HG02943 (cell line): ENCODE results near the gene SIGLEC15.

ENCODE experiments used
- ATAC-seq: cut with Tn5 transposase; IDR thresholded peaks from one replicate; pipeline ENCODE4 v1.9.1; 2021; ENCODE audit warnings: mild to moderate bottlenecking, low read depth, moderate library complexity; ENCODE audit not compliant: unreplicated experiment

Gene SIGLEC15

GRCh38 chr18:45874491-45875184 lies 49.2 kb downstream of the SIGLEC15 start:
- peak; percentile 82 for ATAC-seq

- no peak for ATAC-seq
Observed at GRCh38 chr18:45876161-45876560, 50.7 kb downstream of the SIGLEC15 start.

GRCh38 chr18:45877403-45877802 lies 51.9 kb downstream of the SIGLEC15 start:
- no peak for ATAC-seq

GRCh38 chr18:45879681-45880655 lies 54.5 kb downstream of the SIGLEC15 start:
- peak; percentile 69 for ATAC-seq

GRCh38 chr18:45880876-45881558 lies 55.5 kb downstream of the SIGLEC15 start:
- ATAC-seq = no peak

GRCh38 chr18:45887585-45887984 lies 62.1 kb downstream of the SIGLEC15 start:
- ATAC-seq = no peak

GRCh38 chr18:45889419-45890064 lies 64.1 kb downstream of the SIGLEC15 start:
- ATAC-seq = no peak

- ATAC-seq = no peak
Observed at GRCh38 chr18:45890606-45891005, 65.1 kb downstream of the SIGLEC15 start.

GRCh38 chr18:45891806-45892205 lies 66.3 kb downstream of the SIGLEC15 start:
- no peak for ATAC-seq
